KOPT-K1 (cell line): ENCODE results near the gene SMIM1.
"Not testable (repeated sequence)": the region's sequence is repeated elsewhere in the genome, so short reads cannot be mapped to it uniquely, and the experiment has no call there.

Source experiments
- H3K27ac ChIP-seq: fragments of 200-600 bp; sonication (generic); 2 replicates; pipeline ENCODE4 v1.5.1; 2016; ENCODE audit warnings: antibody characterized with exemption, mild to moderate bottlenecking, low read depth, low read length; ENCODE audit not compliant: poor library complexity, severe bottlenecking
- H3K36me3 ChIP-seq: fragments of 200-600 bp; sonication (generic); 2 replicates; pipeline ENCODE4 v1.5.1; 2017; ENCODE audit warnings: antibody characterized with exemption, mild to moderate bottlenecking, low read length, moderate library complexity; ENCODE audit not compliant: insufficient read depth
- H3K9me3 ChIP-seq: fragments of 200-600 bp; sonication (generic); 2 replicates; pipeline ENCODE4 v1.5.1; 2017; ENCODE audit warnings: antibody characterized with exemption, low read length, mild to moderate bottlenecking; ENCODE audit not compliant: insufficient read depth, poor library complexity, severe bottlenecking

SMIM1 gene

GRCh38 chr1:3772715-3773571 is at the start of gene SMIM1:
Gene SMIM1 (plus strand): TSS chr1:3772749. CDS start chr1:3775374, 2,625 bp downstream.
- Histone ChIP-seq H3K9me3 (no peaks in the 10 kb centered on the region), H3K27ac (no peak within 1 kb of the TSS), H3K36me3 (peaks cover 1% of the 10 kb centered on the region; the same call in 1 of the 2 replicates)

GRCh38 chr1:3722846-3723245 is 49.7 kb upstream of the SMIM1 start:
- no peaks in the 10 kb centered on the region for H3K36me3 ChIP-seq
- no peaks in the 10 kb centered on the region for H3K9me3 ChIP-seq

GRCh38 chr1:3724416-3725030 is 48.0 kb upstream of the SMIM1 start:
- H3K36me3 ChIP-seq, H3K9me3 ChIP-seq, H3K27ac ChIP-seq: not testable (repeated sequence)

More at GRCh38 chr1:3722846-3723245, 49.7 kb upstream of the SMIM1 start:
- H3K27ac ChIP-seq: no peak overlapping the region

- H3K27ac ChIP-seq: no peak overlapping the region
- no peaks in the 10 kb centered on the region for H3K9me3 ChIP-seq
- H3K36me3 ChIP-seq: no peaks in the 10 kb centered on the region
Measured at GRCh38 chr1:3725366-3725765, 47.2 kb upstream of the SMIM1 start.

- H3K9me3 ChIP-seq: no peaks in the 10 kb centered on the region
- no peak overlapping the region for H3K27ac ChIP-seq
- H3K36me3 ChIP-seq: no peaks in the 10 kb centered on the region
Measured at GRCh38 chr1:3727042-3727824, 45.3 kb upstream of the SMIM1 start.

- Histone ChIP-seq H3K27ac (no peak overlapping the region), H3K36me3 (no peaks in the 10 kb centered on the region), H3K9me3 (no peaks in the 10 kb centered on the region)
Measured at GRCh38 chr1:3727825-3728776, 44.4 kb upstream of the SMIM1 start.

- Histone ChIP-seq H3K9me3 (no peaks in the 10 kb centered on the region), H3K27ac (no peak overlapping the region), H3K36me3 (no peaks in the 10 kb centered on the region)
Measured at GRCh38 chr1:3729594-3730542, 42.7 kb upstream of the SMIM1 start.

- Histone ChIP-seq H3K36me3 (no peaks in the 10 kb centered on the region), H3K9me3 (no peaks in the 10 kb centered on the region), H3K27ac (no peak overlapping the region)
Measured at GRCh38 chr1:3730543-3731247, 41.9 kb upstream of the SMIM1 start.

GRCh38 chr1:3731583-3732433 is 40.7 kb upstream of the SMIM1 start:
- Histone ChIP-seq H3K36me3 (no peaks in the 10 kb centered on the region), H3K27ac (no peak overlapping the region), H3K9me3 (no peaks in the 10 kb centered on the region)

GRCh38 chr1:3732434-3733093 is 40.0 kb upstream of the SMIM1 start:
- Histone ChIP-seq H3K27ac (no peak overlapping the region), H3K9me3 (no peaks in the 10 kb centered on the region), H3K36me3 (no peaks in the 10 kb centered on the region)

GRCh38 chr1:3733094-3733882 is 39.3 kb upstream of the SMIM1 start:
- Histone ChIP-seq H3K36me3 (no peaks in the 10 kb centered on the region), H3K9me3 (no peaks in the 10 kb centered on the region), H3K27ac (no peak overlapping the region)
